GM19025 (cell line): ENCODE measurements around the gene VAMP2.

Experiments
- ATAC-seq: cut with Tn5 transposase; IDR thresholded peaks from one replicate; pipeline ENCODE4 v1.9.1; 2021; ENCODE audit warnings: mild to moderate bottlenecking, low read depth, moderate library complexity; ENCODE audit not compliant: unreplicated experiment

The VAMP2 gene

DNA sequence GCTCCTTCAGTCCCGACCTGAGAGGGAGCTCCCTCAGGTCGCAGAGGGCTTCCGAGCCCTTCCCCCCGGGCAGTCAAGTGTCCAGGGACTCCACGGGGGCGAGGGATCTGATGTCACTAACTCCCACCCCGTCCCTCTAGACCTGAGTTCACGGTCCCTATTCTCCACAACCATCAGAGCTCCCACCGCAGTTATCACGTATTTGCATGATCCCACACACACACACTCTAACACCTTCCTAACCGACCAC lies 6.8 kb downstream of the VAMP2 start:
- no peak for ATAC-seq

DNA sequence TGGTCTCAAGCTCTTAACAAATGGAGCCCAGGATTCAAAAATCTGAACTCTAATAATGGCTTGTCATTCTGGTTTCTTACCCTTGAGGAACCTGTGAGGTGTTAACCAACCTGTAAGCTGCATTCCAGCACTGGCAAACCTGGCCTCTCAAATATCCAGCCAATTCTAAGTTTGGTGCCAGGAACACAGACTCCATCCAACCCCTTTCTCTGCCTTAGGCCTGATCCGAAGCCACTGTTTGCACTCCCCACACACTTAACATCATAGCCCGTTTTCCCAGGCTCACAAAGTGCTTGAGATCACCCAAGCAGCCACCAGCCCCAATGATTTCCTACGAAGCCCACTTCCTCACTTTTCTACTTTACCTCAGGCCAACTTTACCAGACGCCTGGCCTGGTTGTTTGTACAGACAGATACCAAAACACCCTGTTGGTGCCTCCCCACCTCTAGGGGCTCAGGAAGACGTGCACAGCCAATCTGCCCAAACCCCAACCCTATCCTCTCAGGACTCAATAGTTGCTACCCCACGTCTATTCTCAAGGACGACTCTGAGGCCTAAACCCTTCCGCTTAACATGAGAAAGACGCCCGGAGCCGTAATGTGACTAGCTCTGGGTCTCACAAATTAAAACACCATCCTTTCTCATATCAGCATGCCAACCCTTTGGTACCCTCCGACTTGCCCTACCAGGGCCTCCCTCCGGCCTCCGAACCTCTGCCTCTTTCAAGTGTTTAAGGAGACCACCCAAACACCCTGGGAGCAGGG lies 7.3 kb downstream of the VAMP2 start:
- ATAC-seq, result no peak

DNA sequence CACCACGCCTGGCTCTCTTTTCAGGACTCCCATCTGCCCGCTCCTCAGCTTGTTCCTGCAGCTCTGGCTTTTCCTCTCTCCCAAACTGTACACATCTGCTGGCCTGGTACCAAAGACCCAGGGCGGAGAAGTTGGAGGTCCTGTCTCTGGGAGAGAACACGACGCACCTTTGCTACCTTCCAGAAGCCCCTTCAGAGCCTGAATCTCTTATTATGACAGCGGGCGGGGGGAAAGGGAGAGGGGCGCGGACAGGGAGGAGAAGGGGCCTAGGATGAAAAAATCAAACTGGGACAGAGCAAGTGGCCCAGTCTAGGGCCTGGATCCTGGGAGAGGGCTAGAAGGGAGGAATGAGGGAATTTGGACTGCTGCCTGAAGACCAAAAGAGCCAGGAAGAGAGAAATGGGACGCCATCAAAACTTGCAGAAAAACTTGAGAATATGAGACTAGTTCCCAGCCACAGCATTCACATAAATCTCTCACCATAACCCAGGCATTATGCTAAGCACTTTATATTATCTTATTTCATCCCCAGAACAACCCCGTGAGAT lies 8.1 kb downstream of the VAMP2 start:
- ATAC-seq, result no peak

DNA sequence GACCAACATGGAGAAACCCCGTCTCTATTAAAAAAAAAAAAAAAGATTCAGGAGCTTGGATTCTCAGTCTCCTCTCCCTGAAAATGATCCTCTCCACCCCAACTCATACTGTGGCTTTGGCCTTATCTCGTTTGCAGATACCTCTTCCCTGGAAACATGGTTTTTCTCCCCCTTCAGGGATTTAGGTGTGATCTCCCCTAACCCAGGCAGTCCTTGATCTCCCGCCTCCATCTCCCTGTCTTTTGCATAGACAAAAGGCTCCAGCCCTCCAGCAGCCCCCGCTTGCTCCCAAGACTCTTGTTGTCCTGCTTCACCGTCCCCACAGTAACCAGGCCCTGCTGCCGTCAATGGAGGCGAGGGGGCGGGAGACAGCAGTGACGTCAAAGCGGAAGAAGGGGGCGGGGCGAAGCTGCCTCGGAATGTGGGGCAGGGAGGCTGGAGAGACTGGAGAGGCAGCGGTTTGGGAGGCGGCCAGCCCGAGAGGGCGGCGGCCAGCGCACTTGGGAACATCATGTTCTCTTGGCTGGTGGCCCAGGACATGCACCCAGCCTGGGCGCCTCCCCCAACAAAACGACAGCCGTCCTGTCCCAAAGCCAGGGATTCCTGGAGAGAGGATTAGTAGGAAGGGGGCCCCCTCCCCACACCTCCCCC lies 8.7 kb downstream of the VAMP2 start:
- ATAC-seq, result no peak

DNA sequence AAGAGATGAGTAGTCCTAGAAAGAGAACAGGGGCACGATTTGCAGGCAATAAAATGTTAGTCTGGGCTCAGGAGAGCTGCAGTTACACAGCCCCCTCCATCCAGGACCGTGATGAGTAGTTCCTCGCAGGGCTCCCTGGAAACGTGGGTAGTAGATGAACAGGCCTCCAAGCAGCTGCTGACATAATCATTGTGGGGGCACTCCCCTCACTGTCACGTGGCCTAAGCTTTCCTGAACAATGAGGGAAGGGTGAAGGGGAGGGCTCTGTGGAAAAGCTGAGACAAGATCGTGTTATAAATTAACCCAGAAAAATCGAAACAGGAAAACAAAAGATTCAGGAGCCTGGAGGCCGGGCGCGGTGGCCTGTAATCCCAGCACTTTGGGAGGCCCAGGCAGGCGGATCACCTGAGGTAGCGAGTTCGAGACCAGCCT lies 9.2 kb downstream of the VAMP2 start:
- ATAC-seq, result no peak

DNA sequence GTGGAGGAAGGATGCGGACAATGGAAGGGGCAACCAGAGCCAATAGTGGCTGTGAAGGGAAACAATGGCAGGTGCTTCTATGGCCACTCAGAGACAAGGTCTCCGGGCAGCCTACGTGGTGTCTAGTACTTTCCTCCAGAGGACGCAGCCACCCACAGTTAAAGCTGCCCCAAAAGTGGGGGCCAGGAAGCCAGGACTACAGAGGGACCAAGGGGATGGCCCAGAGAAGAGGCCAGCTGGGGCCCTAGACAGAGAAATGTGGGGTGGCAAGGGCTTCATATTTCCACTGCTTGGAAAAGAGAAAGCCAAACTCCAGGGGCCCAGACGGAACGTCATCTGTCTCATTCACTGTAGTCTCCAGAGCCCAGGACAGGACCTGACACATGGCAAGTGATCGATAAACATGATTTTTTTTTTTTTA lies 9.7 kb downstream of the VAMP2 start:
- no peak for ATAC-seq

DNA sequence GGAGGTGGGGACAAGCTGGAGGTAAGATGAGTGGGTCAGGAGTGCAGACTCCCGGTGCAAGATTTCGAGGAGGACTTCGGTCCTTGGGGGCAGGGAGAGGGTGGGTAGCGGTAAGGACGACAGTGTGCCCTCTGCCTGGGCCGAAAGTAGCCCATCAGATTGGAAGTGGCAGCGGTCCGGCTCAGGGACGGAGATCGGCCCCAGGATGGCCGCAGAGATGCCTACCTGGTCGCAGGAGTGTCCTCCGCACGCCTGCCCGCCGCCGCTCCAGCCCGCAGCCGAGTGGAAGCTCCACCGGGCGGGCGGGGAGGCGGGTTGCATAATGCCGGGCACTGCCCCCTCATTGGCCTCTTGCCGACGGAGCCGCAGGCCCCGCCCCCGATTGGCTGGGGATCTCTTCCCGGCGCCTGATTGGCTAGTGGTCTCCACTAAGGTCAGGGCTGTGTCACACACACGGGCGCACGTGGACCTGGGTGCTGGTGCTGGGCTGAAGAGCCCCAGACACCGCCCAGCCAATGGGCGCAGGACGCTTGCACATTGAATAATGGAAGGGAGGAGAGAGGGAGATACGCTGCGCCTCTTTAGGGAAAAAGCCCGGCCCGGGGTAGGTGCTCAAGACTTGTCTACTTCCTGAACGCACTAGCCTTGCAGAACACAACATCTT lies 10.5 kb downstream of the VAMP2 start, which contains the start of gene PER1:
Gene PER1 (minus strand): TSS at position 293 of the 664 bp plus-strand sequence. CDS start 1,698 bp downstream, outside the sequence.
- no peak for ATAC-seq

DNA sequence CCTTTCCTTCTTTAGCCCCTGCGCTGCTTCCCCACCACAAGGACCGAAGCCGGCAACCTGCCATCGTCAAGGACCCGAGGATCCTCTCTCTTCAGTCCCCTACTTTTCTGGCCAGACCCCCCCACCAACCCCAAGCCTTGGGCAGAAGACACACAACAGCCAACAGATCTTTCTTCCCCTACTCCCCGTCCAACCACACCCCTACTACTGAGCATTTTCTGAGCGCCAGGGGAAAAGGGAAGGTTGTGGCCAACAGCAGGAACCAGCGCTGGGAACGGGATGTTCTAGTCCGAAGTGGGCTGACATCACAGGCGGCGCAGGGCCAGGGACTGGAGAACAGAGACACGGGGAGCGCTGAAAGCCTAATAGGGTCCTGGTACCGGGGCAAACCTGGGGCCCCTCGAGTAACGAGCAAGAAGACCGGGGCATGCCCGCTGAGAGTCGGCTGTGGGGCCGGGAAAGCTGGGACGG lies 11.1 kb downstream of the VAMP2 start:
- ATAC-seq, result no peak

DNA sequence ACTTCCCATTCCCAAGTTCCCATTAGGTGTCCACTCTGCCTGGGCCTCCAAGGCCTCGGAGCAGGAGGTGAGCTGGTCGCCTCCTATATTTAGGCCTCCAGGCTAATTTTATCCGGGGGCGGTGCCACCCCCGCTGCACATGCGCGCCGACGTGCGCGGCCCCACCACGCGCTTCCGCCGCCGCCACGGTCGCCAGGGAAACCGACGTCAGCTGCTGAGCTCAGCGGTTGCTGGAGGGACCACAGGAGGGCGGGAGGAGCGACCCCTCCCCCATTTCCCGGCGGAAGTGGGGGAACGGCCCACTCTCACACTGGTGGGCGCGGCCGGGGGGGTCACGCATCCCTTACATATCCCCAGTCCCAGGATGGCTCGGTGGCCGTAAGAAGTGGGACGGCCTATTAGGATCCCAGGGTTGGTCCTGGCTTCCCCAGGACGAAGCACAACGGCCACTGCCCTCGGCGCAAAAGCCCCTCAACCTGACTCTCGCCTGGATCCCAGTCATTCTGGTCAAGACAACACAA lies 11.6 kb downstream of the VAMP2 start:
- ATAC-seq, result peak; percentile 51

DNA sequence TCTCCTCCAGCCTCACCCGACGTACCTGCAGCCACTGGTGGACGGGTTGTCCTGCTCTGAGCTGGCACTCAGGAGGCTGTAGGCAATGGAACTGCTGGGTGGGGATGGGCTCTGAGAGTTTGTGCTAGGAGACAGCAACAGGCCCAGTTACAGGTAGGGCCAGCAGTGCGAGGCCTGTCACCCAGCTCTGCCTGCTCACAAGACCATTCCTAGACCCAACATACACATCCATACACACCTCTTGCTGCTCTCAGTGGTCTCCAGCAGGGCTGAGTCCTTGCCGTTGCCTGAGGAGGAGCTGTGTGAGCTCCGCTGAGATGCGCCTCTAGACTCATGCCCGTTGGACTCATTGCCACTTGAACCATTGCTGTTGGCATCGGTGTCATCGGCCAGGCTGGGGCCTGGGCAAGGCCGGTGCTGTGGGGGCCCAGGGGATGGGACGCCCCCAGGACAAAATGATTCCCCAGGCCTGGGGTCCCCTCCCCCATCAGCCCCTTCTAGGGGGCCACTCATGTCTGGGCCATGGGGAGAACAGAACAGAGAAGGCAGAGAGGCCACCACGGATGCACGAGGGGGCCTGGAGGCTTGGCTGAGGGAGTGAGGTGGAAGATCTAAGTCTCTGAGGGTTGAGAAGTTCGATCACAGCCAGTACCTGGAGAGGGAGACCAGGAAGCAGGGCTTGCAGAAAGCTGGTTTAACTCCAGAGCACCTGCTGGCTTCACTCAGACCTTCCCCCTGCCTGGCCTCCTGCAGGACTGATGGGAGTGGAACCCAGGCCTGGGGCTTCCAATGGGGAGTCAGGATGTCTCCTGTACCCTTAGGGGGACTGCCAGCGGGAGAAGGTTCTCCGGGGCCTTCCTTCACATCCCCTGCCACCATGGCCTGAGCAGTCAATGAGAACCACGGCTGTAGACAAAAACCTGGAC lies 12.3 kb downstream of the VAMP2 start:
- no peak for ATAC-seq

DNA sequence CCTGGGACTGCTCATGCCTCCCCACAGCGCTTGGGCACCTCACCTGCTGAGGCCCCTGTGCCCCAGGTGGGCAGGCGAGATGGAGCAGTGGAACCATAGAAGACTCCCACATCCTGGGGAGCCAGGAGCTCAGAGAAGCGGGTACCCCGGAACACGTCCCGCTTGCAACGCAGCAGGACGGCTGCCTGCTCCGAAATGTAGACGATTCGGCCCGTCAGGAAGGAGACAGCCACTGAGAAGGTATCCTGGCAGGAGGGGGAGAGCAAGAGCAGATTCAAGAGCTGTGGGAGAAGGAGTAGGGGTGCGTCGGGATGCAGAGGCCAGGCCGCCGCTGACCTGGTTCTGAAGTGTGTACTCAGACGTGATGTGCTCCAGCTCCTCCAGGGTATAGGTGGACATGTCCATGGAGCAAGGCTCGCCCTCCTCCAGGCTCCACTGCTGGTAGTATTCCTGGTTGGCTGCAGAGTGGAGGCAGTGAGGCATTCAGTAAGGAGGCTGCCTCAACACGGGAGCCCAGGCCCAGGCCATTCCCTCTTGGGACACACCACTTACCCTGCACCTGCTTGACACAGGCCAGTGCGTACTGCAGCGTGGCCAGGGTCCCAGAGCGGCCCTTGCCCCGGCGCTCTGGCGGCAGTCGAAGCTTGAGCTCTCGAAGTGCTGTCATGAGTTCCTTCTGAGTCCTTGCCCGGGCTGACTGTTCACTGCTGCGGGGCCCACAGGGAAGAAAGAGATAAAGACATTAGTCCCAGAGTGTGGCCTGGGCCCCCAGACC lies 13.1 kb downstream of the VAMP2 start:
- no peak for ATAC-seq

DNA sequence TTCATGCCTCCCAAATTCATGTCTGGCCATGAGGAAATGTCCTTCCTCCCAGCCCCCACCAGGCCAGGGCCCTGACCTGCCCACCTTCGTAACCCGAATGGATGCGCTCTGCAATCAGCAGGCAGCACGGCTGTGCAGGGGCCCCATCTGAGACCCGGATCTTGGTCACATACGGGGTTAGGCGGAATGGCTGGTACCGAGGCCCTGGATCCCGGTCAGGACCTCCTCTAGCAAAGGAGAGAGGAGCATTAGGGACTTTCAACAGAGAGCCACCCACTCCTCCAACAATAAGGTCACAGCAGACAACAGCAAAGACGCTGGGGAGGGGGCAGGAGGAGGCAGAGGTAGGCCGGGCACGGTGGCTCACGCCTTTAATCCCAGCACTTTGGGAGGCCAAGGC lies 14.2 kb downstream of the VAMP2 start:
- no peak for ATAC-seq

DNA sequence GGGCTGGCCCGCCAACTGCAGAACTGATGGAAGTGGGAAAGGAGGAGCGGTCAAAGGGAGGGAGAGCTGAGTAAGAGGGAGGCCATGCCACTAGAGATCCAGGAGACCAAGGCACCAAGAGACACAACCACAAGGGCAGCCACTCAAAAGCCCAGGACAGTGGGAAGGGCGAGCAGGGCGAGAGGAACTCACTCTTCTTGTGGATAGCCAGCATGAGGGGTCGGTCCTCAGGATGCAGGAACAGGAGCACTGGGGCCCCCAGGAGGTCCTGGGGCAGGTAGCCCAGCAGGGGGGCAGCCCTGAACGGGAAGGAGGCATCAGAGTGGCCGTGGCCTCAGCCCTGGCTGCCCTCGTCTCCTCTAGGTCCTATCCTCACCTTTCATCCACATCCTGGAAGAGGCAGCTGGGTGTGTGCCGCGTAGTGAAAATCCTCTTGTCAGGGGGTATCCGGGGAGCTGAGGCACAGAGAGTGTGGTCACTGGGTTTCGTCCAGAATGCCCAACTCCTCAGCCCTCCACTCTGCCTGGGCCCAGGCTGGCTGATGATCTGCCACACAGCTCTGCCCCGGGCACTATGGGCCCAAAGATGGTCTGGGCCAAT lies 14.8 kb downstream of the VAMP2 start:
- ATAC-seq, result no peak

DNA sequence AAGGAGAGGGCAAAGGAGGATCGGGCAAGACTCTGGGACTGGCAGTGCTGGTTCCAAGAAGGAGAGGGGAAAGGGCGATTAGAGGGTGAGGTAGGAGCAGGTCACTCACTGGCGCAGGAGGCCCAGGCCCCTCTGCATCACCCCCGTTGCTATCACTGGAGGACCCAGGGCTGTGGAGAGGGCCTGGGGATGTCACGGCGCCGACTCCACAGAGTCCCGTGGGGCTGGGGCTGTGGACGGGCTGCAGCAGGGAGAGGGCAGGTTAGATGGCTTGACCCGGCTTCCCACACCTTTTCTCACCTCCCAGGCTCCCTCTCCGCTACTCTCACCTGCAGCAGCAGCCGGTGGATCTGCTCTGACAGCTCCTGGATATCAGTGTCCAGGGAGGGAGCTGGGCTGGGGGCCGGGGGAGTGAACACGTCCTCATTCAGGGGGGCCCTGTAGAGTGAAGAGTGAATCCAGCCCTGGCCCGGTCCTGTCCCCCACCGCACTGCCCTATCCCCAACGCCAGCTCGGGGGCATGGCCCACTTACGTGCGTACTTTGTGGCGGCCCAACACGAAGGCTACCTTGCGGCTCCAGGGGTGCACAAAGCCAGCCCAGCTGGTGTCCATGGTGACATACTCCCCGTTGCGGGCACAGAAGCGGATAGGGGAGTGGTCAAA lies 15.5 kb downstream of the VAMP2 start:
- ATAC-seq, result no peak

DNA sequence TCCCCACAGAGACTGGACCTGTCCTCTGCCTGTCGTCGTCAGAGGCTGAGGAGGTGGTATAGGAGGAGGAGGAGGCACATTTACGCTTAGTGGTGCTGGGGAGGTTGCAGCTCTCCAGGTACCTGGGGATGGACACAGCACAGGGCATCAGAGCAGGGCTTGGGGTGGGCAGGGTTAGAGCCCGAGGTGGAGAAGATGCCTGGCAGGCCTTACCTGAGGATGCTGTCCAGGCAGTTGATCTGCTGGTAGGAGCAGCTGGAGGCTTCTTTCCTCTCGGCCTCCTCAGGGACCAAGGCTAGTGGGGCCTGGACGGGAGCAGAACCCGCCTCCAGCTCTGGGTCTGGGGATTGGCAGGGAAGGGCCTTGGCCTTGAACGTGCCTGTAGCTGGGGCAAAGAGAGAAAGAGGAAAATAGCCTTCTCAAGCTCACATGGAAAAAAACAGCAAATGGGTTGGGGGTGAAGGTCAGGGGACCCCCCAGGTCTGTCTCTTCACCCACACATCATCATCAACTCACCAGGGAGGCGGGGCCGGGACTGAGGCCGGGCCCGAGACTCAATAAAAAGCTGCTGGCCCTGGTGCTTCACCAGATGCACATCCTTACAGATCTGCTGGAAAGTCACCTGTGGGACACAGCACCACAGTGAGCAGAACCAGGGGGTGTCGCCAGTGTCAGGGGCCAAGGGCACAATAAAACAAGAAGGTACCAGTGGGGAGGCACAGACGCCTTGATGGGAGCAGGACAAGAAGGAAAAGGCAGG lies 16.2 kb downstream of the VAMP2 start:
- ATAC-seq, result no peak

DNA sequence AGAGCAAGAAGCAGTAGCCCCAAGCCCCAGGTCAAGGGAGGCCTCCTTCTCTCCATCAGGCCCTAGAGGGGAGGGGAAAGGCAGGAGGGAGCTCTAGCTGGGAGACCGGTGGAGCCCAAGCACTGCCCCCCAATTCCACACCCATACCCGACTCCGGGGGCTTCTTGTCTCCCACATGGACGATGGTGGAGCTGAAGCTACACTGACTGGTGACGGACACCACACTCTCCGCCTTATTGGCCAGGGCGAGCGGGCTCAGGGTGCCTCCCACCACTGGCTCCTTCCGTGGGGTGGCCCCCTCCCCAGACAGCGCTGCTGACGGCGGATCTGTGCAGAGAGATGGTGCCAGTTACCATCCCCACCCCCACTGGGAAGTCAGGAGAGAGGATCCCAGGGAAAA lies 16.9 kb downstream of the VAMP2 start:
- no peak for ATAC-seq

DNA sequence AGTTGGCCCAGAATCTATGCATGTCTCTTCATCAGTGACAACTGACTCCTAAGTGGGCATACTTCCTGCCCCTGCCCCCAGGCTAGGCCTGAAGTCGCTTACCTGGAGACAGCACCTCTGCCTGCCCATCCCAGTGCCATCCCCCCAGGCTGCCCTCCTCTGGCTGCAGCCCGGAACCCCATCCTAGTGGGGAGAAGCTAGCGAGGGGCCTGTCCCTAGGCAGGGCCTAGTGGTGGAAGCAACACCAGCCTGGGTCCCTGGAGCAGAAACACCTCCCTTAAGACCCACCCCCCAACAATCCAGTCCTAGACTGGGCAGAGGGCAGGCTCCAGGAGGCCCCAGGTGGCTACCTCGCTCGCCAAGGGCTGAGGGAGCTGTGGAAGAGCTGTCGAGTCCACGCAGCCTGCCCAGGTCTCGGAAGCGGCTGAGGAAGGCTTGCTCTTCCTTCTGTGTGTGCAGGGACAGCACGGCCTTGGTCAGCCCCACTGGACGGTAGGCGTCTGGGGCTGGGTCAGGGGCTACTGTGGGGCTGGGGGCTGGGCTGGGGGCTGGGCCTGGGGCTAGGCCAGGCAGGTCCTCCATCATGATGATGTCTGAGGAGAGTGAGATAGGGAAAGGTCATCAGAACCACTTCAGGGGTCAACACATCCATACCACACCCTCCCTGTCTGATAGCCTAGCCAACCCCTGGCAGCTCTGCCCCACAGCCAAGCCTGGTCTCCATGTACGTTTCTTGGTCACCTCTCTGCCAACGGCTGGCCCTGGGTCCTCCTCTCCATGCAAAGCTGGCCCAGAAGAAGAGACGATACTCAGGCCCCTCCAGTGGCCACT lies 18.1 kb downstream of the VAMP2 start:
- no peak for ATAC-seq
